GM21423 (cell line): Measurements from ENCODE around the gene GRAMD4.
A peak's percentile ranks its signal among the peaks of the same experiment; 100 is the strongest.

Experiments
- ATAC-seq: cut with Tn5 transposase; IDR thresholded peaks from one replicate; pipeline ENCODE4 v1.9.1; 2021; ENCODE audit warnings: mild to moderate bottlenecking, moderate library complexity; ENCODE audit not compliant: unreplicated experiment

The GRAMD4 gene

GRCh38 chr22:46582281-46582933 is 37.8 kb upstream of the GRAMD4 start:
- no peak for ATAC-seq

- ATAC-seq = no peak
Observed at GRCh38 chr22:46583571-46583970, 36.6 kb upstream of the GRAMD4 start.

- no peak for ATAC-seq
Observed at GRCh38 chr22:46584081-46584921, 35.9 kb upstream of the GRAMD4 start.

- no peak for ATAC-seq
Observed at GRCh38 chr22:46585340-46586122, 34.7 kb upstream of the GRAMD4 start.

- ATAC-seq = no peak
Observed at GRCh38 chr22:46586123-46586519, 34.1 kb upstream of the GRAMD4 start.

GRCh38 chr22:46586531-46587011 is 33.6 kb upstream of the GRAMD4 start:
- ATAC-seq = no peak

- peak; percentile 54 for ATAC-seq
Observed at GRCh38 chr22:46587061-46587460, 33.1 kb upstream of the GRAMD4 start.

- ATAC-seq = peak; percentile 53
Observed at GRCh38 chr22:46587492-46588278, 32.5 kb upstream of the GRAMD4 start.

GRCh38 chr22:46588279-46589140 is 31.7 kb upstream of the GRAMD4 start:
- ATAC-seq = no peak

GRCh38 chr22:46589141-46589748 is 30.9 kb upstream of the GRAMD4 start:
- ATAC-seq = no peak

- no peak for ATAC-seq
Observed at GRCh38 chr22:46589871-46590271, 30.3 kb upstream of the GRAMD4 start.

- no peak for ATAC-seq
Observed at GRCh38 chr22:46590334-46590733, 29.9 kb upstream of the GRAMD4 start.

- no peak for ATAC-seq
Observed at GRCh38 chr22:46591930-46592329, 28.3 kb upstream of the GRAMD4 start.

GRCh38 chr22:46592390-46592872 is 27.8 kb upstream of the GRAMD4 start:
- peak; percentile 55 for ATAC-seq

- no peak for ATAC-seq
Observed at GRCh38 chr22:46593211-46593681, 26.9 kb upstream of the GRAMD4 start.

GRCh38 chr22:46593996-46594946 is 25.9 kb upstream of the GRAMD4 start:
- ATAC-seq = no peak

GRCh38 chr22:46594947-46595298 is 25.3 kb upstream of the GRAMD4 start:
- no peak for ATAC-seq

GRCh38 chr22:46595545-46595944 is 24.6 kb upstream of the GRAMD4 start:
- ATAC-seq = no peak
